Measurements from ENCODE around the gene OAS3.

OAS3 gene

GRCh38 chr12:112944024-112944690 lies 5.9 kb downstream of the OAS3 start:
- H3F3A ChIP-seq (ENCODE audit: low read depth): no peaks in the 10 kb centered on the region
- no peaks in the 10 kb centered on the region for H3K9me3 ChIP-seq (ENCODE audit: insufficient read depth, low read depth, low read length)
- no peak overlapping the region for H3K9ac ChIP-seq (ENCODE audit: low read depth, low read length, poor library complexity, severe bottlenecking)
- H3K4me3 ChIP-seq (ENCODE audit: low read length, poor library complexity, severe bottlenecking): no peak overlapping the region
- H2AFZ ChIP-seq (ENCODE audit: low read length): no peak overlapping the region
- no peak overlapping the region for H3K4me2 ChIP-seq (ENCODE audit: low read depth, low read length, poor library complexity, severe bottlenecking)
- no peaks in the 10 kb centered on the region for H3K27me3 ChIP-seq (ENCODE audit: insufficient read depth, low read length, poor library complexity, severe bottlenecking)
- no peaks in the 10 kb centered on the region for H3K9me2 ChIP-seq (replicated peaks; ENCODE audit: low read depth, low read length)
- peaks cover 17% of the 10 kb centered on the region; the same call in 1 of the 2 replicates for H3K36me3 ChIP-seq (ENCODE audit: insufficient read depth, low read length)
- peaks cover 14% of the 10 kb centered on the region for H3K4me1 ChIP-seq (ENCODE audit: insufficient read depth, low read length, poor library complexity, severe bottlenecking)
- H3K79me2 ChIP-seq (ENCODE audit: insufficient read depth, low read length): peaks cover 22% of the 10 kb centered on the region
- no peaks in the 10 kb centered on the region for H4K20me1 ChIP-seq (ENCODE audit: insufficient read depth, low read length, poor library complexity, severe bottlenecking)
- TF ChIP-seq EZH2phosphoT487 (IDR thresholded peaks at IDR 0.05; ENCODE audit: borderline replicate concordance) (no peak), CTCF (conservative IDR thresholded peaks at IDR 0.05; ENCODE audit: low read length) (no peak)

- Histone ChIP-seq H3K4me2 (ENCODE audit: low read depth, low read length, poor library complexity, severe bottlenecking) (no peak overlapping the region), H4K20me1 (ENCODE audit: insufficient read depth, low read length, poor library complexity, severe bottlenecking) (no peaks in the 10 kb centered on the region), H3K4me1 (ENCODE audit: insufficient read depth, low read length, poor library complexity, severe bottlenecking) (peaks cover under 1% of the 10 kb centered on the region), H3K79me2 (ENCODE audit: insufficient read depth, low read length) (peaks cover 8% of the 10 kb centered on the region; the same call in 1 of the 2 replicates), H3F3A (ENCODE audit: low read depth) (no peaks in the 10 kb centered on the region), H3K9me2 (replicated peaks; ENCODE audit: low read depth, low read length) (no peaks in the 10 kb centered on the region), H3K9me3 (ENCODE audit: insufficient read depth, low read depth, low read length) (no peaks in the 10 kb centered on the region), H3K36me3 (ENCODE audit: insufficient read depth, low read length) (peaks cover 17% of the 10 kb centered on the region; the same call in 1 of the 2 replicates), H3K9ac (ENCODE audit: low read depth, low read length, poor library complexity, severe bottlenecking) (no peak overlapping the region), H2AFZ (ENCODE audit: low read length) (no peak overlapping the region), H3K4me3 (ENCODE audit: low read length, poor library complexity, severe bottlenecking) (no peak overlapping the region), H3K27me3 (ENCODE audit: insufficient read depth, low read length, poor library complexity, severe bottlenecking) (no peaks in the 10 kb centered on the region)
- no peak for TF ChIP-seq EZH2phosphoT487 (IDR thresholded peaks at IDR 0.05; ENCODE audit: borderline replicate concordance)
- TF ChIP-seq CTCF (conservative IDR thresholded peaks at IDR 0.05; ENCODE audit: low read length): no peak
Measured at GRCh38 chr12:112945515-112945914, 7.2 kb downstream of the OAS3 start.

- Histone ChIP-seq H3K79me2 (ENCODE audit: insufficient read depth, low read length) (peaks cover 3% of the 10 kb centered on the region; the same call in 1 of the 2 replicates), H3K9me2 (replicated peaks; ENCODE audit: low read depth, low read length) (no peaks in the 10 kb centered on the region), H3K27me3 (ENCODE audit: insufficient read depth, low read length, poor library complexity, severe bottlenecking) (no peaks in the 10 kb centered on the region), H2AFZ (ENCODE audit: low read length) (no peak overlapping the region), H4K20me1 (ENCODE audit: insufficient read depth, low read length, poor library complexity, severe bottlenecking) (no peaks in the 10 kb centered on the region), H3K9me3 (ENCODE audit: insufficient read depth, low read depth, low read length) (no peaks in the 10 kb centered on the region), H3K4me2 (ENCODE audit: low read depth, low read length, poor library complexity, severe bottlenecking) (no peak overlapping the region), H3K36me3 (ENCODE audit: insufficient read depth, low read length) (peaks cover 17% of the 10 kb centered on the region; the same call in 1 of the 2 replicates), H3F3A (ENCODE audit: low read depth) (no peaks in the 10 kb centered on the region), H3K4me1 (ENCODE audit: insufficient read depth, low read length, poor library complexity, severe bottlenecking) (no peaks in the 10 kb centered on the region), H3K4me3 (ENCODE audit: low read length, poor library complexity, severe bottlenecking) (no peak overlapping the region), H3K9ac (ENCODE audit: low read depth, low read length, poor library complexity, severe bottlenecking) (no peak overlapping the region)
- TF ChIP-seq EZH2phosphoT487 (IDR thresholded peaks at IDR 0.05; ENCODE audit: borderline replicate concordance) (no peak), CTCF (conservative IDR thresholded peaks at IDR 0.05; ENCODE audit: low read length) (no peak)
Measured at GRCh38 chr12:112946236-112947000, 8.1 kb downstream of the OAS3 start.
